ENCODE results near the gene UTS2R.
"Not testable (repeated sequence)": the region's sequence is repeated elsewhere in the genome, so short reads cannot be mapped to it uniquely, and the experiment has no call there.

The UTS2R gene

GRCh38 chr17:82376042-82376730 lies 4.6 kb downstream of the UTS2R start:
- no peak for DNase-seq

- DNase-seq: not testable (repeated sequence)
Observed at GRCh38 chr17:82377294-82377693, 5.7 kb downstream of the UTS2R start.

GRCh38 chr17:82377924-82378740 lies 6.6 kb downstream of the UTS2R start:
- DNase-seq: no peak

GRCh38 chr17:82378741-82379021 lies 7.1 kb downstream of the UTS2R start:
- DNase-seq: no peak

- no peak for DNase-seq
Observed at GRCh38 chr17:82380860-82381702, 9.5 kb downstream of the UTS2R start.

- not testable (repeated sequence) for DNase-seq
Observed at GRCh38 chr17:82381703-82382009, 10.1 kb downstream of the UTS2R start.

GRCh38 chr17:82382220-82382932 lies 10.8 kb downstream of the UTS2R start:
- not testable (repeated sequence) for DNase-seq

GRCh38 chr17:82382933-82383255 lies 11.3 kb downstream of the UTS2R start:
- no peak for DNase-seq

- DNase-seq: peak; percentile 63 to 67
Observed at GRCh38 chr17:82383411-82383810, 11.8 kb downstream of the UTS2R start.

GRCh38 chr17:82384051-82384729 lies 12.6 kb downstream of the UTS2R start:
- DNase-seq: peak in 1 of 2 experiments; percentile 30

GRCh38 chr17:82384730-82385481 lies 13.3 kb downstream of the UTS2R start:
- peak; percentile 56 to 78 for DNase-seq

- DNase-seq: no peak
Observed at GRCh38 chr17:82385559-82386254, 14.1 kb downstream of the UTS2R start.

GRCh38 chr17:82386255-82386831 lies 14.8 kb downstream of the UTS2R start:
- DNase-seq: no peak

- no peak for DNase-seq
Observed at GRCh38 chr17:82386881-82387704, 15.5 kb downstream of the UTS2R start.

- no peak for DNase-seq
Observed at GRCh38 chr17:82387705-82388106, 16.1 kb downstream of the UTS2R start.

GRCh38 chr17:82388223-82388921 lies 16.8 kb downstream of the UTS2R start:
- no peak for DNase-seq

- DNase-seq: no peak
Observed at GRCh38 chr17:82388922-82389283, 17.3 kb downstream of the UTS2R start.

- DNase-seq: no peak
Observed at GRCh38 chr17:82389379-82389778, 17.8 kb downstream of the UTS2R start.
